ENCODE measurements around the gene CSRNP3. TPM values are rescaled to one million over a fixed set of nuclear protein-coding genes. Genes with fewer than 3 reads are reported as not detected.

The CSRNP3 gene
- total and polyA plus RNA-seq, 2 donors from 2014 or later, result 3.3 to 6.4 TPM

DNA sequence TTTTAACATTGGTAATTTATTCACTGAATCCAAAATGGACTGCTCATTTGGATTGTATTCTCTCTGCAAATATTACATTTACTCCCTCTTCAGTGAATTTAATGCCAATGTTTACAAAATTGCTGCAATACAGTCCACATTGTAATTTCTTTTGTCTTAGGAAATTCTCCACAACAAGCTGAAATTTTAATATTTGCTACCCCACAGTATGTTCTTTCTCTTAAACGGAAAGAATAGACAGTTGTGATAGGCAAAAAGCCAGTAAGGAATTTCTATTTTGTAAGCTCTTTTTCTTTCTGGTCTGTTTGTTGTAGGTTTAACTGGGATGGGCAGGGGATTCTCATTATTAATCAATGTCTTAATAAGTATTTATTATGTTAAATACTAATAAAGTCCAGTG, 92.0 kb downstream of the CSRNP3 start:
- intact Hi-C loops (cut with DNase I), result no loop called here
- TF ChIP-seq, protein P1, sequence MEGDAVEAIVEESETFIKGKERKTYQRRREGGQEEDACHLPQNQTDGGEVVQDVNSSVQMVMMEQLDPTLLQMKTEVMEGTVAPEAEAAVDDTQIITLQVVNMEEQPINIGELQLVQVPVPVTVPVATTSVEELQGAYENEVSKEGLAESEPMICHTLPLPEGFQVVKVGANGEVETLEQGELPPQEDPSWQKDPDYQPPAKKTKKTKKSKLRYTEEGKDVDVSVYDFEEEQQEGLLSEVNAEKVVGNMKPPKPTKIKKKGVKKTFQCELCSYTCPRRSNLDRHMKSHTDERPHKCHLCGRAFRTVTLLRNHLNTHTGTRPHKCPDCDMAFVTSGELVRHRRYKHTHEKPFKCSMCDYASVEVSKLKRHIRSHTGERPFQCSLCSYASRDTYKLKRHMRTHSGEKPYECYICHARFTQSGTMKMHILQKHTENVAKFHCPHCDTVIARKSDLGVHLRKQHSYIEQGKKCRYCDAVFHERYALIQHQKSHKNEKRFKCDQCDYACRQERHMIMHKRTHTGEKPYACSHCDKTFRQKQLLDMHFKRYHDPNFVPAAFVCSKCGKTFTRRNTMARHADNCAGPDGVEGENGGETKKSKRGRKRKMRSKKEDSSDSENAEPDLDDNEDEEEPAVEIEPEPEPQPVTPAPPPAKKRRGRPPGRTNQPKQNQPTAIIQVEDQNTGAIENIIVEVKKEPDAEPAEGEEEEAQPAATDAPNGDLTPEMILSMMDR (IDR thresholded peaks at IDR 0.05; ENCODE audit: borderline replicate concordance, extremely low read depth, insufficient read depth), result no peak
- Histone ChIP-seq H3K27me3 (ENCODE audit: control insufficient read depth, insufficient read depth, low read length) (no peaks in the 10 kb centered on the region), H3K4me1 (ENCODE audit: control insufficient read depth in 2 of 3, insufficient read depth in 2 of 3, low read depth in 1 of 3, low read length in 3 of 3) (no peaks in the 10 kb centered on the region), H3K36me3 (ENCODE audit: control insufficient read depth in 2 of 3, insufficient read depth in 3 of 3, low read length in 3 of 3) (no peaks in the 10 kb centered on the region), H3K9ac (ENCODE audit: low read length in 3 of 3) (no peak overlapping the region), H3K9me3 (ENCODE audit: control insufficient read depth in 2 of 3, insufficient read depth in 1 of 3, low read length in 3 of 3) (no peaks in the 10 kb centered on the region), H3K27ac (ENCODE audit: low read depth in 2 of 2, low read length in 2 of 2) (no peak overlapping the region), H3K4me3 (ENCODE audit: low read length in 3 of 3) (no peak overlapping the region)
- no peak for FAIRE-seq
- no peak for DNase-seq

GRCh38 chr2:165562233-165562632, 92.7 kb downstream of the CSRNP3 start:
- no peak overlapping the region for H3K9ac ChIP-seq (ENCODE audit: low read length in 3 of 3)
- DNase-seq (peak in 1 of 5 donors; percentile 70), FAIRE-seq (no peak)
- H3K4me3 ChIP-seq (ENCODE audit: low read length in 3 of 3), result no peak overlapping the region
- intact Hi-C loops (cut with DNase I), result no loop called here
- H3K4me1 ChIP-seq (ENCODE audit: control insufficient read depth in 2 of 3, insufficient read depth in 2 of 3, low read depth in 1 of 3, low read length in 3 of 3), result no peaks in the 10 kb centered on the region
- TF ChIP-seq, protein P1 (IDR thresholded peaks at IDR 0.05; ENCODE audit: borderline replicate concordance, extremely low read depth, insufficient read depth), result no peak
- H3K27ac ChIP-seq (ENCODE audit: low read depth in 2 of 2, low read length in 2 of 2), result no peak overlapping the region
- no peaks in the 10 kb centered on the region for H3K27me3 ChIP-seq (ENCODE audit: control insufficient read depth, insufficient read depth, low read length)
- no peaks in the 10 kb centered on the region for H3K9me3 ChIP-seq (ENCODE audit: control insufficient read depth in 2 of 3, insufficient read depth in 1 of 3, low read length in 3 of 3)
- no peaks in the 10 kb centered on the region for H3K36me3 ChIP-seq (ENCODE audit: control insufficient read depth in 2 of 3, insufficient read depth in 3 of 3, low read length in 3 of 3)

GRCh38 chr2:165563468-165564225, 94.1 kb downstream of the CSRNP3 start:
- Histone ChIP-seq H3K4me1 (ENCODE audit: control insufficient read depth in 2 of 3, insufficient read depth in 2 of 3, low read depth in 1 of 3, low read length in 3 of 3) (no peaks in the 10 kb centered on the region), H3K9ac (ENCODE audit: low read length in 3 of 3) (no peak overlapping the region), H3K27me3 (ENCODE audit: control insufficient read depth, insufficient read depth, low read length) (no peaks in the 10 kb centered on the region), H3K27ac (ENCODE audit: low read depth in 2 of 2, low read length in 2 of 2) (no peak overlapping the region), H3K4me3 (ENCODE audit: low read length in 3 of 3) (no peak overlapping the region), H3K9me3 (ENCODE audit: control insufficient read depth in 2 of 3, insufficient read depth in 1 of 3, low read length in 3 of 3) (no peaks in the 10 kb centered on the region), H3K36me3 (ENCODE audit: control insufficient read depth in 2 of 3, insufficient read depth in 3 of 3, low read length in 3 of 3) (no peaks in the 10 kb centered on the region)
- DNase-seq (peak in 1 of 5 donors; percentile 26), FAIRE-seq (no peak)
- TF ChIP-seq, protein P1 (IDR thresholded peaks at IDR 0.05; ENCODE audit: borderline replicate concordance, extremely low read depth, insufficient read depth), result no peak
- intact Hi-C loops (cut with DNase I), result no loop called here
